Measurements from ENCODE around the gene ADCY10. TPM values are rescaled to one million over a fixed set of nuclear protein-coding genes. Genes with fewer than 3 reads are reported as not detected.

Gene ADCY10
- total RNA-seq, 2 donors from 2014 or later = 0.33 to 0.48 TPM

Other genes starting within 250 kb of the ADCY10 start
- gene MPZL1, start 192.2 kb downstream of the ADCY10 start, total RNA-seq = 10 to 100 TPM; 15.3 to 25.6 TPM
- 10 to 100 TPM; 18.3 to 29.3 TPM for gene DCAF6, start 22.5 kb upstream of the ADCY10 start, total RNA-seq
- gene MPC2, start 22.9 kb upstream of the ADCY10 start, total RNA-seq = 10 to 100 TPM; 24.9 to 37.1 TPM
- gene GPR161, start 222.8 kb upstream of the ADCY10 start, total RNA-seq = under 1 TPM; 0.05 to 0.42 TPM

Data from natural killer cell treated with Interleukin-12 subunit alpha and Interleukin-12 subunit beta and Interleukin-15 and Interleukin-18, amount 100 ng/mL, for 72 hours (primary cell).